Progenitor cell of endocrine pancreas (in vitro differentiated cells): ENCODE results near the gene PLEKHM3. TPM values are rescaled to one million over a fixed set of nuclear protein-coding genes. Genes with fewer than 3 reads are reported as not detected.

Experiments
- DNase-seq: peaks from one replicate; pipeline ENCODE4 v3.0.0; 2021; ENCODE audit warnings: low spot score; ENCODE audit not compliant: unreplicated experiment
- H3K27ac Mint-ChIP-seq: 2 replicates; pipeline ENCODE4 v1.8.0; 2021; ENCODE audit warnings: mild to moderate bottlenecking, moderate library complexity, mixed read lengths
- H3K27me3 Mint-ChIP-seq: 2 replicates; pipeline ENCODE4 v1.8.0; 2021; ENCODE audit warnings: mixed read lengths
- H3K36me3 Mint-ChIP-seq: 2 replicates; pipeline ENCODE4 v1.8.0; 2022; ENCODE audit warnings: mixed read lengths; ENCODE audit not compliant: insufficient read depth
- H3K4me1 Mint-ChIP-seq: 2 replicates; pipeline ENCODE4 v1.8.0; 2021; ENCODE audit warnings: low read depth, mixed read lengths
- H3K4me3 Mint-ChIP-seq: 2 replicates; pipeline ENCODE4 v1.8.0; 2021; ENCODE audit warnings: low read depth, mild to moderate bottlenecking, moderate library complexity, mixed read lengths
- H3K9me3 Mint-ChIP-seq: 2 replicates; pipeline ENCODE4 v1.8.0; 2021; ENCODE audit warnings: low read depth, mixed read lengths
- CTCF ChIP-seq: fragments of 200-600 bp; sonication (generic); IDR thresholded peaks from one replicate; pipeline ENCODE4 v1.5.0; 2021; ENCODE audit warnings: antibody characterized with exemption, mild to moderate bottlenecking; ENCODE audit not compliant: unreplicated experiment
- total RNA-seq: library from RNA; stranded (reverse); gene quantifications from 2 replicates; pipeline ENCODE4 v1.2.1, GENCODE V29; 2021

The PLEKHM3 gene
- total RNA-seq, 1 donor from 2014 or later = 19.2 TPM

- no peak for TF ChIP-seq CTCF
- H3K4me3 Mint-ChIP-seq = no peak overlapping the region
Observed at GRCh38 chr2:207939342-207940108, 85.8 kb downstream of the PLEKHM3 start.

GRCh38 chr2:207938886-207939285 lies 86.4 kb downstream of the PLEKHM3 start:
- TF ChIP-seq CTCF = no peak
- Mint-ChIP-seq H3K4me3 (no peak overlapping the region), H3K27me3 (no peaks in the 10 kb centered on the region), H3K4me1 (peaks cover 30% of the 10 kb centered on the region), H3K36me3 (peaks cover 8% of the 10 kb centered on the region), H3K27ac (no peak overlapping the region), H3K9me3 (no peaks in the 10 kb centered on the region)
- DNase-seq = no peak

More at GRCh38 chr2:207939342-207940108, 85.8 kb downstream of the PLEKHM3 start:
- H3K9me3 Mint-ChIP-seq = no peaks in the 10 kb centered on the region
- no peak overlapping the region for H3K27ac Mint-ChIP-seq
- no peak for DNase-seq
- peaks cover 28% of the 10 kb centered on the region for H3K4me1 Mint-ChIP-seq
- H3K36me3 Mint-ChIP-seq = peaks cover 12% of the 10 kb centered on the region
- no peaks in the 10 kb centered on the region for H3K27me3 Mint-ChIP-seq

- Mint-ChIP-seq H3K27ac (no peak overlapping the region), H3K27me3 (no peaks in the 10 kb centered on the region), H3K9me3 (no peaks in the 10 kb centered on the region), H3K36me3 (peaks cover 7% of the 10 kb centered on the region), H3K4me3 (no peak overlapping the region), H3K4me1 (peaks cover 32% of the 10 kb centered on the region)
- TF ChIP-seq CTCF = no peak
- DNase-seq = no peak
Observed at GRCh38 chr2:207938415-207938814, 86.9 kb downstream of the PLEKHM3 start.

GRCh38 chr2:207937823-207938222 lies 87.5 kb downstream of the PLEKHM3 start:
- no peak for TF ChIP-seq CTCF
- no peaks in the 10 kb centered on the region for H3K27me3 Mint-ChIP-seq
- no peak overlapping the region for H3K4me3 Mint-ChIP-seq
- no peak overlapping the region for H3K27ac Mint-ChIP-seq
- DNase-seq = no peak
- H3K36me3 Mint-ChIP-seq = peaks cover 6% of the 10 kb centered on the region
- peaks cover 36% of the 10 kb centered on the region for H3K4me1 Mint-ChIP-seq
- H3K9me3 Mint-ChIP-seq = no peaks in the 10 kb centered on the region

GRCh38 chr2:207937253-207937652 lies 88.1 kb downstream of the PLEKHM3 start:
- DNase-seq = no peak
- H3K9me3 Mint-ChIP-seq = no peaks in the 10 kb centered on the region
- H3K4me3 Mint-ChIP-seq = no peak overlapping the region
- TF ChIP-seq CTCF = no peak
- H3K27ac Mint-ChIP-seq = no peak overlapping the region
- peaks cover 38% of the 10 kb centered on the region for H3K4me1 Mint-ChIP-seq
- peaks cover 5% of the 10 kb centered on the region for H3K36me3 Mint-ChIP-seq
- H3K27me3 Mint-ChIP-seq = no peaks in the 10 kb centered on the region
